ENCODE measurements around the gene LGALSL.
"Not testable (repeated sequence)": the region's sequence is repeated elsewhere in the genome, so short reads cannot be mapped to it uniquely, and the experiment has no call there.

LGALSL gene

GRCh38 chr2:64445970-64446369 is 8.0 kb upstream of the LGALSL start:
- not testable (repeated sequence) for DNase-seq

- DNase-seq, result no peak
Observed at GRCh38 chr2:64447317-64448040, 6.5 kb upstream of the LGALSL start.

- no peak for DNase-seq
Observed at GRCh38 chr2:64448041-64448426, 5.9 kb upstream of the LGALSL start.

GRCh38 chr2:64451051-64451450 is 2.9 kb upstream of the LGALSL start:
- DNase-seq, result no peak

GRCh38 chr2:64454386-64455332 is 697 bp downstream of the LGALSL start:
- DNase-seq, result peak; percentile 58

- DNase-seq, result peak; percentile 43
Observed at GRCh38 chr2:64455545-64455944, 1.6 kb downstream of the LGALSL start.

GRCh38 chr2:64456293-64456692 is 2.3 kb downstream of the LGALSL start:
- DNase-seq, result no peak

- DNase-seq, result no peak
Observed at GRCh38 chr2:64457524-64457923, 3.6 kb downstream of the LGALSL start.

GRCh38 chr2:64459575-64459974 is 5.6 kb downstream of the LGALSL start:
- no peak for DNase-seq

- no peak for DNase-seq
Observed at GRCh38 chr2:64460330-64460729, 6.4 kb downstream of the LGALSL start.

- no peak for DNase-seq
Observed at GRCh38 chr2:64461271-64462058, 7.5 kb downstream of the LGALSL start.

GRCh38 chr2:64462171-64462570 is 8.2 kb downstream of the LGALSL start:
- no peak for DNase-seq

- DNase-seq, result no peak
Observed at GRCh38 chr2:64462940-64463700, 9.2 kb downstream of the LGALSL start.

- no peak for DNase-seq
Observed at GRCh38 chr2:64463781-64464180, 9.8 kb downstream of the LGALSL start.

GRCh38 chr2:64466478-64467085 is 12.6 kb downstream of the LGALSL start:
- no peak for DNase-seq

- DNase-seq, result no peak
Observed at GRCh38 chr2:64467096-64467843, 13.3 kb downstream of the LGALSL start.

- DNase-seq, result no peak
Observed at GRCh38 chr2:64469261-64469660, 15.3 kb downstream of the LGALSL start.

- no peak for DNase-seq
Observed at GRCh38 chr2:64470071-64470470, 16.1 kb downstream of the LGALSL start.

GRCh38 chr2:64470766-64471295 is 16.9 kb downstream of the LGALSL start:
- no peak for DNase-seq

- no peak for DNase-seq
Observed at GRCh38 chr2:64471600-64471999, 17.6 kb downstream of the LGALSL start.

GRCh38 chr2:64472881-64473280 is 18.9 kb downstream of the LGALSL start:
- DNase-seq, result no peak

Data from 8988T (cell line).